HEK293 (cell line): Measurements from ENCODE around the gene PHACTR1.

Source experiments
- ZNF433 ChIP-seq: fragments of 450-650 bp; formaldehyde crosslinking; IDR thresholded peaks from 2 replicates; pipeline ENCODE4 v1.5.1; 2016; ENCODE audit warnings: missing biosample characterization, missing genetic modification characterization, low read depth
- TF ChIP-seq, protein P1 (sequence below): fragments of 450-650 bp; formaldehyde crosslinking; IDR thresholded peaks from 2 replicates; pipeline ENCODE4 v1.5.1; 2016; ENCODE audit warnings: missing biosample characterization, missing genetic modification characterization
- TF ChIP-seq, protein P2 (sequence below): fragments of 450-650 bp; formaldehyde crosslinking; IDR thresholded peaks from 2 replicates; pipeline ENCODE4 v1.5.1; 2016; ENCODE audit warnings: missing biosample characterization, missing genetic modification characterization

- no peak for TF ChIP-seq ZNF433 (tag by site-specific recombination)
- TF ChIP-seq, protein P1, sequence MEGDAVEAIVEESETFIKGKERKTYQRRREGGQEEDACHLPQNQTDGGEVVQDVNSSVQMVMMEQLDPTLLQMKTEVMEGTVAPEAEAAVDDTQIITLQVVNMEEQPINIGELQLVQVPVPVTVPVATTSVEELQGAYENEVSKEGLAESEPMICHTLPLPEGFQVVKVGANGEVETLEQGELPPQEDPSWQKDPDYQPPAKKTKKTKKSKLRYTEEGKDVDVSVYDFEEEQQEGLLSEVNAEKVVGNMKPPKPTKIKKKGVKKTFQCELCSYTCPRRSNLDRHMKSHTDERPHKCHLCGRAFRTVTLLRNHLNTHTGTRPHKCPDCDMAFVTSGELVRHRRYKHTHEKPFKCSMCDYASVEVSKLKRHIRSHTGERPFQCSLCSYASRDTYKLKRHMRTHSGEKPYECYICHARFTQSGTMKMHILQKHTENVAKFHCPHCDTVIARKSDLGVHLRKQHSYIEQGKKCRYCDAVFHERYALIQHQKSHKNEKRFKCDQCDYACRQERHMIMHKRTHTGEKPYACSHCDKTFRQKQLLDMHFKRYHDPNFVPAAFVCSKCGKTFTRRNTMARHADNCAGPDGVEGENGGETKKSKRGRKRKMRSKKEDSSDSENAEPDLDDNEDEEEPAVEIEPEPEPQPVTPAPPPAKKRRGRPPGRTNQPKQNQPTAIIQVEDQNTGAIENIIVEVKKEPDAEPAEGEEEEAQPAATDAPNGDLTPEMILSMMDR (tag by site-specific recombination): no peak
- TF ChIP-seq, protein P2, sequence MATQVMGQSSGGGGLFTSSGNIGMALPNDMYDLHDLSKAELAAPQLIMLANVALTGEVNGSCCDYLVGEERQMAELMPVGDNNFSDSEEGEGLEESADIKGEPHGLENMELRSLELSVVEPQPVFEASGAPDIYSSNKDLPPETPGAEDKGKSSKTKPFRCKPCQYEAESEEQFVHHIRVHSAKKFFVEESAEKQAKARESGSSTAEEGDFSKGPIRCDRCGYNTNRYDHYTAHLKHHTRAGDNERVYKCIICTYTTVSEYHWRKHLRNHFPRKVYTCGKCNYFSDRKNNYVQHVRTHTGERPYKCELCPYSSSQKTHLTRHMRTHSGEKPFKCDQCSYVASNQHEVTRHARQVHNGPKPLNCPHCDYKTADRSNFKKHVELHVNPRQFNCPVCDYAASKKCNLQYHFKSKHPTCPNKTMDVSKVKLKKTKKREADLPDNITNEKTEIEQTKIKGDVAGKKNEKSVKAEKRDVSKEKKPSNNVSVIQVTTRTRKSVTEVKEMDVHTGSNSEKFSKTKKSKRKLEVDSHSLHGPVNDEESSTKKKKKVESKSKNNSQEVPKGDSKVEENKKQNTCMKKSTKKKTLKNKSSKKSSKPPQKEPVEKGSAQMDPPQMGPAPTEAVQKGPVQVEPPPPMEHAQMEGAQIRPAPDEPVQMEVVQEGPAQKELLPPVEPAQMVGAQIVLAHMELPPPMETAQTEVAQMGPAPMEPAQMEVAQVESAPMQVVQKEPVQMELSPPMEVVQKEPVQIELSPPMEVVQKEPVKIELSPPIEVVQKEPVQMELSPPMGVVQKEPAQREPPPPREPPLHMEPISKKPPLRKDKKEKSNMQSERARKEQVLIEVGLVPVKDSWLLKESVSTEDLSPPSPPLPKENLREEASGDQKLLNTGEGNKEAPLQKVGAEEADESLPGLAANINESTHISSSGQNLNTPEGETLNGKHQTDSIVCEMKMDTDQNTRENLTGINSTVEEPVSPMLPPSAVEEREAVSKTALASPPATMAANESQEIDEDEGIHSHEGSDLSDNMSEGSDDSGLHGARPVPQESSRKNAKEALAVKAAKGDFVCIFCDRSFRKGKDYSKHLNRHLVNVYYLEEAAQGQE (tag by site-specific recombination): no peak
These were observed 213.1 kb downstream of the PHACTR1 start for GRCh38 chr6:12929678-12930077.
